RPMI8226 (cell line): ENCODE data around the gene SETD2.
"Not testable (repeated sequence)": the region's sequence is repeated elsewhere in the genome, so short reads cannot be mapped to it uniquely, and the experiment has no call there.

ENCODE experiments used
- DNase-seq: peaks from one replicate; pipeline ENCODE4 v3.0.0-alpha.2; 2015

Gene SETD2

GRCh38 chr3:47145272-47145671, 18.6 kb downstream of the SETD2 start:
- DNase-seq = no peak

GRCh38 chr3:47143068-47143467, 20.8 kb downstream of the SETD2 start:
- no peak for DNase-seq

DNA sequence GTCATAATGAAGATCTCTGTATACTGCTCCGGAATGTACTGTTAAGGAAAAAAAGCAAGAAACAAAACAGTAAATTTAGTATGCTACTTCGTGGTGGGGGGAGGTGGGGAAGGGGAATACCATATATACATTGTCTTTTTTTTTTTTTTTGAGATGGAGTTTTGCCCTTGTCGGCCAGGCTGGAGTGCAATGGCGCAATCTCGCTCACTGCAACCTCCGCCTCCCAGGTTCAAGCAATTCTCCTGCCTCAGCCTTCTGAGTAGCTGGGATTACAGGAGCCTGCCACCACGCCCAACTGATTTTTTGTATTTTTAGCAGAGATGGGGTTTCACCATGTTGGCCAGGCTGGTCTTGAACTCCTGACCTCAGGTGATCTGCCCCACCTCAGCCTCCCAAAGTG, 21.4 kb downstream of the SETD2 start:
- DNase-seq = not testable (repeated sequence)

GRCh38 chr3:47140973-47141461, 22.9 kb downstream of the SETD2 start:
- not testable (repeated sequence) for DNase-seq

- DNase-seq = not testable (repeated sequence)
These were observed 23.4 kb downstream of the SETD2 start for GRCh38 chr3:47140553-47140952.

DNA sequence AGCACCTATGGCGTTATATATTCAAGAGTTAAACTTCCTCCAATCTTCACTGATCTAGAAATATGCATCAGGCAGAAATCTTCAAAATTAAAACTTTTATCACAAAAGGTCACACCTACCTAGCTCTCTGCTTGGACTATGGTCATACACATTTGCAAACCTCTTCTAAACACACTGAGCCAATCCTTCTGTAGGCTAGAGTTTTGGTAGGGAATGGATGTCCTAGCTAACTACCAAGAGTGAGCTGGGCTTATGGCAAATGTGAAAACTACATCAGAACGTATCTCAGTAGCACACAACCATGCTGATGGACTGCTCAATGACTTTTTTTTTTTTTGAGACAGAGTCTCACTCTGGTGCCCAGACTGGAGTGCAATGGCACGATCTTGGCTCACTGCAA, 29.6 kb downstream of the SETD2 start:
- DNase-seq = no peak

- DNase-seq = no peak
These were observed 30.3 kb downstream of the SETD2 start for GRCh38 chr3:47133641-47134040.

DNA sequence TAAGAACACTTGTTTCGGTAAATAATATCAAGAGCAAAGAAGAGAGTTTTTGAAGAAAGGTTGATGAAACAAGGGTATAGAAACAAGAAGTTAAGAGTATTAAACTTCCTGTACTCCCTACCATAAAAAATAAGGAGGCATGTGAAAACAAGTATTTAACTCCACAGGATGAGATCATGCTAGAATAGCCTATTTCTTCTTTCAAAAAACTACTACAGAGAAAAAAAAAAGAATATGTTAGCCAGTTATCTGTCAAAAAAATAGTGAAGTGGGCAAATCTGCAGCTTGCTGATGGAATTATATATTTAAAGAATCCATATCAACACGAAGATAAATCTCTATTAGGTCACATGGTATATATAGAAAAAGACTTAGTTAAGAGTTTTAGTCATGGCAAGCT, 33.4 kb downstream of the SETD2 start:
- no peak for DNase-seq

GRCh38 chr3:47128137-47128536, 35.8 kb downstream of the SETD2 start:
- no peak for DNase-seq

DNA sequence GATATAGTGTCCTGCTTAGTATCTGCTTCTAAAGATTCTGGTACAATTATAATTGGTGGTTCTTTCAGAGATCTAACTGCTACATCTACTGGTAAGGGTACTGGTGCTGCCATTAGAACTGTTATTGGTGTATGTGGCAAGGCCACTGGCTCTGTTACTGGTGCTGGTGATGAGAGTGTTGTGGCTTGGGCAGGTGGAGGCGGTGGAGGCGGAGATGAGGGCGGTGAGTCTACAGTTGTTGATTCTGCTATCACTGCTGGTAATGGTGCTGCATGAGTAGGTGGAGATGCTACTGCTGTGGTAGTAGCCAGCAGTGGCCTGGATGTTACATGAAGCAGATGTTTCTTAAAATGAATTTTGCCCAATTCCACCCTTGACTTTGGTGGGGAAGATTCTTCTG, 40.1 kb downstream of the SETD2 start:
- DNase-seq = no peak

DNA sequence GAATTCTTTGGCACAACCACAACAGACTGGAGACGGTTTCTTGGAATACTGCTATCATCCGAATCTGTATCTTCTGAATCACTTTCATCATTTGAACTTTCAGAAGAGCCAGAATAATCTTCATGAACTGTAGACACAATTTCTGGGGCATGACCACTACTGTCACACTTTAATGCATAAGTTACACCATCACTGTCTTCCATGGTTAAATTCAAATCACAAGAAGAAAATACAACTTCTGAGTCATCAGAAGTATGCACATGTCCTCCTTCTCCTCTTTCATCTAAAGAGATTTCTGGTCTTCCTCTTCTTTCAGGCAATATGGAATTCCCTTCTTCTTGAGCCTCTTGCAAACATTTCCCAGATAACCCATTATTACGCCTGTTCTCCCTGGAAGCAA, 42.5 kb downstream of the SETD2 start:
- DNase-seq = no peak

DNA sequence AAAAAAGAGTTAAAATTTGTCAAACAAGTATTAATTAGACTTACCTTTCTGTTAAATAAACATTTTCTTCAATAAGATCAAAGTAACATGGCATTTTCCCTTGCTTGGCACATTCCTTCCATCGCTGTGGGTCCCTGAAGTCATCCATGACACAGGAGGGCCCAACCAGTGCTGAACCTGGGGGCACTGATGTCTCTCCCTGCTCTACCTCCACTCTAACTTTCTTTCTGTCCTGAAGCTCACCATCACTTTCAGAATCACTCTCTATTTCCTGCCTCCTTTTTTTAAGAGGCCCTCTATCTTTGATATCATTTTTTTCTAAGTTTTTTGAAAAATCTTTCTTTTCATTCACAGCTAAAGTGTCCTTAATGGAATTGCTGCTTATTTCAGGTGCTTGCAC, 43.8 kb downstream of the SETD2 start:
- DNase-seq = no peak

- not testable (repeated sequence) for DNase-seq
These were observed 44.5 kb downstream of the SETD2 start for GRCh38 chr3:47119387-47119786.

DNA sequence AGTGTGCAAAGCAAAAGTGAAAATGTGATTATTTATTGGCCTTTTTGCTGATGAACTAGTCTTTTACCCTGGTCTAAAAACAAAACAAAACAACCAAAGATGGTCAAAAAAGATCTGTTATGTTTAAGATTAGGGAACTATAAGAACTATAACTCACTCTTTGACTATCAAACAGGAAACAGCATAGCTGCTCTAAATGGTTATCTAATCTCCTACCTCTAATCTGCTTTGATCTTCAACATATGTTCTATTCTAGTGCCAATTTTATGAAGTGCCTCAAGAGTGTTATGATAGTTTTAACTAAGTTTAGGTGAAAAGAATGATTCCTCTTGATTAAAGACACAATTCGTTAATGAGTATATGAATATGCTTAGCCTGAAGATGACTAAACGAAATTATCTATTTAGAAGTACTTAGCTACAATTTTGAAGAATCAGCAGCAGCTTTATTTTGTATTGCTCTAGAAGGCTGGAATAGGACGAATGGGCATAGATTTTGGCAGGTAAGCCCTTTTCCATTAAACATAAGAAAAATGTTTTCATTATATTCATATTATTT, 46.0 kb downstream of the SETD2 start:
- DNase-seq = no peak

- DNase-seq = not testable (repeated sequence)
These were observed 48.4 kb downstream of the SETD2 start for GRCh38 chr3:47115524-47115923.

DNA sequence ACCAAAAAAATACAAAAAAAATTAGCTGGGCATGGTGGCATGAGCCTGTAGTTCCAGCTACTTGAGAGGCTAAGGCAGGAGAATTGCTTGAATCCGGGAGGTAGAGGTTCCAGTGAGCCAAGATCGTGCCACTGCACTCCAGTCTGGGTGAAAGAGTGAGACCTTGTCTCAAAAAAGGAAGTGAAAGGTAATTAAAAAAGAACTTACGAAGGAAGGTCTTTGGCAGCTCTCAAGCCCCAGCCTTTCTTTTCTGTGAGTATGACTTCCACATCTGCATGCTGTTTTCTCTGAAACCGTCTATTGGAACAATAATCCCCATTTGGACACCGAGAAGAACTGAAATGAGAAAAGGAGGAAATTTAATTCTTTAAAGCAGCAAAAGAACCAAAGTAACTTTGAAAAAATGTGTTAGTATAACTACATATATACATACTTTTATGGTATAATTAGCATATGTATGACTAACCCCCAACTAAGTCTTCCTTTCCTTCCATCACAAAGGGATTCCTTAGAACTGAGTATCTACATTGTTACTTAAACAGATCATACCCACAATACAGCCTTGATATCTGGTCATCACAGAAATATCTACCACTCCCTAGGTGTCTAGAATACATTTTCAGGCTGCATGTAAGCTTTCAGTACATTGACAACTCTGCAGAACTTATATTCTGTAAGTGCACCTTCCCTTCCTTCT, 50.1 kb downstream of the SETD2 start:
- peak; percentile 59 for DNase-seq

DNA sequence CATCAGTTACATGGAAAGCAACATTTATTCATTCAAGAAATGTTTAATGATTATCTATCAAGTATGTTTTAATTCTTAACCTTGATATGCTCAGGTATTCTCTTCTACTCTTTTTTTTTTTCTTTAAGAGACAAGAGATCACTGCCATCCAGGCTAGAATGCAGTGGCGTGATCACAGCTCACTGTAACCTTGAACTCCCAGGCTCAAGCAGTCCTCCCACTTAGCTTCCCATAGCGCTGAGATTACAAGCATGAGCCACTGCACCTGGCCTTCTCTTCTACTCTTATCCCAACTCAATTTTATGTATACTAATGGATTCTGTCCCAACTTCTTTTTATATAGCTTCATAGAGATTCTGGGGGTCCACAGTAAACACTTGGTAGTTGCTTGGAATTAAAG, 50.9 kb downstream of the SETD2 start:
- DNase-seq = no peak

GRCh38 chr3:47109393-47109792, 54.5 kb downstream of the SETD2 start:
- DNase-seq = no peak

- no peak for DNase-seq
These were observed 55.4 kb downstream of the SETD2 start for GRCh38 chr3:47108546-47108945.

DNA sequence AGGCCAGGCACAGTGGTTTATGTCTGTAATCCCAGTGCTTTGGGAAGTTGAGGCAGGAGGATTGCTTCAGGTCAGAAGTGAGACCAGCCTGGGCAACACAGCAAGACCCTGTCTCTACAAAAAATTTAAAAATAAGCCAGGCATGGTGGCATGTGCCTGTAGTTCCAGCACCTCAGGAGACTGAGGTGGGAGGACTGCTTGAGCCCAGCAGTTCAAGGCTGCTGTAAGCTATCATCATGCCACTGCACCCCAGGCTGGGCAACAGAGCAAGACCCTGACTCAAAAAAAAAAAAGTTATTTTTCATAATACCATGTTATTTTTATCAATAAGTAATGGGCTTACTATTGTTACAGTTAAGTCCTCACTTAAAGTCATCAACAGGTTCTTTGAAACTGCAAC, 59.7 kb downstream of the SETD2 start:
- no peak for DNase-seq

DNA sequence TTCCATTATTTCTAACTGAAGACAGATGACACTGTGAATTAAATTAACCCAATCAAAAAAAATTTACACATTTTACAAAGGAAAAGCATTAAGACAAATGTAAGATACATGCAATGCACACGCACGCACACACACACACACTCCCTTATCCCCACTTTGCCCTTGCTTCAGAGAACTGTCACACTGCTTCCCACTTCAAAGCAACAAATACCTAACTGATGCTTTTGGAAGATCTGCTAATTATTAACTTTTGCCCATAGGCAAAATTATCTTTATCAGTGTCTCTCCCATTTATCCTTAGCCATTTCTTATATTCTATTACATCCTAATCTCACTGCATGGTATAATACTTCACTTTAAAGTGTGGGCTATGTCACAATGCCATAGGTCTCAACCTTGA, 60.3 kb downstream of the SETD2 start:
- DNase-seq = no peak

DNA sequence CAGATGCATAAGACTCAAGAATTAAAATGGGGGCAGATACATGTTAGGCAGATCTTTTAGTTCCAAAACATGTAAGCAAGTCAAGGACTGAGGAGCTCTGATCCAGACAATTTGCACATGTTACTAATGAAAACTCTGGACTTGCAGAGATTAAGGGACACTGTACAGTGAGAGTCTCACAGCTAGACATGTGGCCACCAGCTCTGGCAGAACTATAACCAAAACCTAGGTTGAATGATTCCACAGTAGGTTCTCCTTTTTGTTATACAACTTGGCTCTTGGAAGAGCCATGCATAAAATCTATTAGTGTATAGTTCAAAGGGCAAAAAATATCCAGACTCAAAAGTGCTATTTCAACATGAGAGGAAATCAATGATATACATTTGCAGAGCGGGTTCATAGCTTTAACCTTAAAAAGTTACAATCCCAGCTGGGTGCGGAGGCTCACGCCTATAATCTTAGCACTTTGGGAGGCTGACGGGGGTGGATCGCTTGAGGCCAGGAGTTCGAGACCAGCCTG, 61.8 kb downstream of the SETD2 start:
- DNase-seq = no peak

GRCh38 chr3:47098910-47099309, 65.0 kb downstream of the SETD2 start:
- DNase-seq = no peak

DNA sequence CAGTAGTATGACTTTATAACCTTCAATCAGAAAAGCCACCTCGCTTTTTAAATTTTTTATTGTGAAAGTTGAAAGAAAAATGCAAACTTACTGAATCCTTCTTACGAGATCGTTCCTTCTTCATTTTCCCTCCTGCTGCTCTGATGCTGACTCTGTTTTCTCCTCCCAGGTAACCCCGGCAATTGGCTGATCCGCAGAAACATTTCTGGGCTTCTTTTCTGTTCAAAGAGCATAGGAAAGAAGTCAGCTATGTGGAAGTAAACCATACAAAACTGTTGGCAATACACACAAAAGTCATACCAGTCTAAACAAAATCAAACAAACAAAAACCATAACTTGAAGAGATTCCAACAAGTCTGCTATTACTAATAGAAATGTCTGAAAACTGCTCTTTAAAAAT, 66.0 kb downstream of the SETD2 start:
- DNase-seq = no peak

DNA sequence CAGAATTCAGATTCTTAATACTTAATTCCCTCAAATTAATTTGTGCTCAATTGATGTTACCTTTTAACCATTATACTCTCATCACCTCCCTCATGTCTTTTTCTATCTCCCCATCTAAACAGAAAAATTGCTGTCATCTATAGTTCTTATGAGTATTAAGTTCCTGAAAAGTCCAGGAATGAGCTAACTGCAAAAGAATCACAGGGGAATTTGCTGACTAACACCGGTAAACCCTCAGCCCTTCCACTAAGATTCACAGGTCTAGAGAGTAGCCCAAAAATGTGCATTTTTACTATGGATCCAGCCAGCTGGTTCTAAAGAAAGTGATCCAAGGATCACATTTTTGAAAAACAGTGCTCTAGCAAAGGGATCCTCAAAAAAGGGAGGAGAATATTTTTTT, 67.0 kb downstream of the SETD2 start:
- no peak for DNase-seq
